Central memory CD8-positive, alpha-beta T cell (primary cell): ENCODE results near the gene JUND.
A peak's percentile ranks its signal among the peaks of the same experiment; 100 is the strongest.

Experiments used
- ATAC-seq: fragments of 150-1000 bp; cut with Tn5 transposase; replicated peaks from 2 replicates; pipeline ENCODE4 v1.10.0; 2022; ENCODE audit warnings: mild to moderate bottlenecking, moderate FRiP score, moderate number of reproducible peaks; ENCODE audit not compliant: poor library complexity, severe bottlenecking; ENCODE audit errors: extremely low read depth
- DNase-seq, 2 donors: peaks; one replicate each; pipeline ENCODE4 v3.0.0; 2021; ENCODE audit warnings: low spot score in 2 of 2
- H3K27ac Mint-ChIP-seq: one replicate; pipeline ENCODE4 v1.8.0; 2022; ENCODE audit warnings: low read depth, mild to moderate bottlenecking, moderate library complexity, mixed read lengths
- H3K27me3 Mint-ChIP-seq: one replicate; pipeline ENCODE4 v1.8.0; 2022; ENCODE audit warnings: mixed read lengths
- H3K36me3 Mint-ChIP-seq: one replicate; pipeline ENCODE4 v1.8.0; 2022; ENCODE audit warnings: mild to moderate bottlenecking, moderate library complexity, mixed read lengths; ENCODE audit not compliant: insufficient read depth
- H3K4me1 Mint-ChIP-seq: one replicate; pipeline ENCODE4 v1.8.0; 2022; ENCODE audit warnings: mixed read lengths
- H3K4me3 Mint-ChIP-seq: one replicate; pipeline ENCODE4 v1.8.0; 2022; ENCODE audit warnings: mild to moderate bottlenecking, moderate library complexity, mixed read lengths
- H3K9me3 Mint-ChIP-seq: one replicate; pipeline ENCODE4 v1.8.0; 2022; ENCODE audit warnings: mixed read lengths

JUND gene

DNA sequence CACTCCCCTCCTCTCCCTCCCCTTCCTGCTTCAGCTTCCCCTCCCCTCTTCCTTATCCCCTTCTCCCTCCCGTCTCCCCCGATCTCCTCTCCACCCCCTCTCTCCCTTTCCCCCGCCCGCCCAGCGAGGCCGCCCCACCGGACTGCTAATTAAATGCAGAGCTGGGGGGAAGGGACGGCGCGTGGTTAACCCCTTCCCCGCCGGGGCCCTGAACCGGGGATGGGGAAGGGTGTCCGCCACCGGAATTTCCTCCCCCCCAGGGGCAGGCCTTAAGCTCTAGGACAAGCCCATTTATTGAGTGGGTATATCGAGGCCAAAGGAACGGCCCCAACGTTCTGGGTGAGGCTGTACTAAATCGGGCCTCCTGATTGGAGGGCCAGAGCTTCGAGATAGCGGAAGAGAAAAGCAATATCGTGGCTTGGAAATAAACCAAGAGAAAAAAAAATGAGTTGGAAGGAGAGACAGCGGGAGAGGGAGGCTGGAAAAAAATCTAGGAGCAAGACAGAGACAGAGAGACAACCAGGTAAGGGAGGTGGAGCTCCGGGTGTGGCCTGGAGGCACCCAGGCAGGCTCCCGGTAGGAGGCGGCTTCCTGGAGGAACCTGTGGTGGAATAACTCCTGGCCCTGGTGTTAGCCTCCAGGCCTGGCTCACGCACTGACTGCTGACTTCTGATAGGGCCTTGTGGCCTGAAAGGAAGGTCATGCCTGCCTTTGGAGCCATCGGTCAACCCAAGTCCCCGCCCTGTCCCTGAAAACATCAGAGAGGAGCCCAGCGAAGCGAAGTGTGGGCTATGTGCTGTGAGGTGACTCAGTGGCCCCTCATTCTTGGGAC is 11.6 kb upstream of the JUND start:
- no peak for ATAC-seq
- H3K27me3 Mint-ChIP-seq: no peaks in the 10 kb centered on the region
- DNase-seq: no peak
- H3K9me3 Mint-ChIP-seq: no peaks in the 10 kb centered on the region
- H3K27ac Mint-ChIP-seq: peak overlapping the region; percentile 93
- H3K36me3 Mint-ChIP-seq: peaks cover 12% of the 10 kb centered on the region
- peaks cover 62% of the 10 kb centered on the region for H3K4me1 Mint-ChIP-seq
- peak overlapping the region; percentile 86 for H3K4me3 Mint-ChIP-seq

DNA sequence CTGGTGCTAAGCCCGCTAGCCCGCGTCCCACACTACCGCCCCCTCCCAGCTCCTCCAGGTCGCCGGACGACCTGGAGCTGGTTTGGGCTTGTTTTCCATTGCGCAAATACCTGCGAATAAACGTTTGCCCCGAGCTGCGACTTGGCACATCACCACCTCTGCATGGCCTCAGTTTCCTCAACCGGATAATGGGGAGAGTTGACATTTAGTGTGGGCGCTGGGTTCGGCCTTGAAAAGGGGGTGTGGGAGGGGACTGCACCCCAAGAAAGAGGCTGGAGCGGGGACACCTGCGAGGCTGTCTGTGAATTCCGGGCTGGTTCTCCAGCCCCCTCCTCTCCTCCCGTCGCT is 11.0 kb upstream of the JUND start:
- peak overlapping the region; percentile 93 for H3K27ac Mint-ChIP-seq

DNA sequence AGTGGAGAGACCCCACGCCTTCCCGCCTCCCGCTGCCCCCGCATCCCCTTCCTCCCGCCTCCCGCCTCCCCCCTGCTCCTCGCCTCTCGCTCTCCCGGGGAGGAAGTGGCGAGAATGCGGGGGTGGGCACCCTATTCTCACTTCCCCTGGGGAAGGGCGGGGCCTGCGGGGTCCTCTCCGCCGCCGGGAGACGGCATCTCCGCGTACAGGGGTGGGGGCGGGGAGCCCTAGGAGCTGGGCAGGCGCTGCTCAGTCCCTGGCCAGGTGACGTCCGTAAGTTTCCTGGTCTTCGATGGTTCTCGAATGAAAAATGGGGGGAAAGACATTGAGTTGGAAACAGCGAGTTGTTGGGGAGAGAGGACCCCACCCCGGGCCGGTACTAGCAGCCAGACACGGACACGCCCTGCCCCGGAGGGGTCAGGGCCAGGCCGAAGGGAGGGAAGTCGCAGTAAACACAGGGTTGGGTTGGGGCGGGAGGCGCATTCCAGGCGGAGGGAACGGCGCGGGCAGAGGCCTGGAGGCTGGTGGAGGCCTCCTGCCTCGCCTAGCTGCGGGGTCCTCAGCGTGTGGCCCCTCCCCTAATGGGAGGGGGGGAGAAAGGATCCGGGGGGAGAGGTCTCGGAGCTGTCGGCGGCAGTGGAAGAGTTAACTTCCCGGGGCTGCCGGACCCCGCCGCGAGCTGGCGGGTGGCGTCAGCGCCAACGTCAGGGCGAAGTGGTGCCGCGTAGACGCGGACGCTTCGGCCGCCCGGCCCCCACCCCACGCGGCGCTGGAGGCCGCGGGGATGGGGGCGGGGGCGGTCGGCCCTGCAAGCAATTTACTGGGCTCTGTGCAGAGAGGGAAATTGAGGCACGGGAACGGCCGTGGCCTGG is 10.4 kb upstream of the JUND start:
- Mint-ChIP-seq H3K9me3 (no peaks in the 10 kb centered on the region), H3K27ac (peak overlapping the region; percentile 93), H3K36me3 (peaks cover 12% of the 10 kb centered on the region), H3K4me3 (peak overlapping the region; percentile 86), H3K4me1 (peaks cover 62% of the 10 kb centered on the region), H3K27me3 (no peaks in the 10 kb centered on the region)
- peak; percentile 40 for ATAC-seq
- peak in 1 of 2 donors; percentile 69 for DNase-seq

More for the DNA sequence above, 11.0 kb upstream of the JUND start:
- Mint-ChIP-seq H3K36me3 (peaks cover 12% of the 10 kb centered on the region), H3K27me3 (no peaks in the 10 kb centered on the region), H3K4me3 (peak overlapping the region; percentile 86), H3K4me1 (peaks cover 62% of the 10 kb centered on the region), H3K9me3 (no peaks in the 10 kb centered on the region)
- ATAC-seq (no peak), DNase-seq (peak in 1 of 2 donors; percentile 12)

DNA sequence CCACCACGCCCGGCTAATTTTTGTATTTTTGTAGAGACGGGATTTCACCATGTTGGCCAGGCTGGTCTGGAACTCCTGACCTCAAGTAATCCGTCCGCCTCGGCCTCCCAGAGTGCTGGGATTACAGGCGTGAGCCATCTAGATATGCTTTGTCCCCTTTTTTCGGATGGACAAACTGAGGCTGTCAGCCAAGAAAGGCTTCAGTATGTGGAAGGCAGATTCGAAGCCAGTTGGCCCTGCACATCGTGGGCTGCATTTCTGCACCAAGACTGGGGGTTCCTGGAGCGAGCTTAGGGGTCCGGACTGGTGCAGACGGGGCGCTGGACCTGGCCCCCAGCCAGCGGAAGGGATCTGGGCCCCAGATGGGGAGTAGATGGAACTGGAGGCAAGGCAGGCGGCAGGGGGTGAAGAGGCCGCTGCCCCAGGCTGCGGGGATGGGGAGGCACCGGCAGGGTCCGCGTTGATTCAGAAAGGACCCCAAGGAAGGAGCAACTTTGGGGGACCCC is 9.7 kb upstream of the JUND start:
- Mint-ChIP-seq H3K36me3 (peaks cover 12% of the 10 kb centered on the region), H3K27ac (peak overlapping the region; percentile 93), H3K9me3 (no peaks in the 10 kb centered on the region), H3K4me1 (peaks cover 66% of the 10 kb centered on the region), H3K27me3 (no peaks in the 10 kb centered on the region), H3K4me3 (peak overlapping the region; percentile 86)
- DNase-seq: no peak
- ATAC-seq: no peak

DNA sequence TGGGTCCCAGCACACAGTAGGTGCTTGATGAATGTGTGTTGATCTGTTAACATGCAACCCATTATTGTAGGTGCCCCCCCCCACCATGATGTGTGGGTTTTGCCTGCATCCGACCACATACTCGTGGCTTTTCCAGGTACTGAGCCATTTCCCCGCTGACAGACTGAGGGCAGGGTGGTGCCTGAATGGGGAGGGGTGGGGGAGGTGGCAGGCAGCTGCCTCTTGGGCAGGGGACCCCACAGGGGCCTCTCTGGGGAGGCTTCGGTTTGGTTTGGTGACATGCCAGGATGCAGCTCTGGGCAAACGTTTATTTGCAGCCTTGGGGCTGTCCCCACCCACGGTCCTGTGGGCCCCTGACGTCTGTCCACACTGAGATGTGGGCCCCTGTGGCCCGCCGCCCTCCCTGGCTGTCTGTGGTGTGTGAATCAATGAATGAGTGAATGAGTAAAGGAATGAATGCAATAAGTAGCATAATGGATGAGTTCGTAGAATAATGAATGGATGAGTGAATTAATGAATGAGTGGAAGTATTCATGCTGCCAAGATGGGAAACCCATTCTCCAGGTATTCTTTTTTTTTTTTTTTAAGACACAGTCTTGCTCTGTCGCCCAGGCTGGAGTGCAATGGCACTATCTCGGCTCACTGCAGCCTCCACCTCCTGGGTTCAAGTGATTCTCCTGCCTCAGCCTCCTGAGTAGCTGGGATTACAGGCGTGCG is 9.0 kb upstream of the JUND start:
- H3K9me3 Mint-ChIP-seq: no peaks in the 10 kb centered on the region
- H3K27ac Mint-ChIP-seq: peak overlapping the region; percentile 93
- peaks cover 67% of the 10 kb centered on the region for H3K4me1 Mint-ChIP-seq
- DNase-seq (peak in 1 of 2 donors; percentile 79), ATAC-seq (peak; percentile 54)
- peaks cover 12% of the 10 kb centered on the region for H3K36me3 Mint-ChIP-seq
- H3K4me3 Mint-ChIP-seq: peak overlapping the region; percentile 86
- no peaks in the 10 kb centered on the region for H3K27me3 Mint-ChIP-seq

DNA sequence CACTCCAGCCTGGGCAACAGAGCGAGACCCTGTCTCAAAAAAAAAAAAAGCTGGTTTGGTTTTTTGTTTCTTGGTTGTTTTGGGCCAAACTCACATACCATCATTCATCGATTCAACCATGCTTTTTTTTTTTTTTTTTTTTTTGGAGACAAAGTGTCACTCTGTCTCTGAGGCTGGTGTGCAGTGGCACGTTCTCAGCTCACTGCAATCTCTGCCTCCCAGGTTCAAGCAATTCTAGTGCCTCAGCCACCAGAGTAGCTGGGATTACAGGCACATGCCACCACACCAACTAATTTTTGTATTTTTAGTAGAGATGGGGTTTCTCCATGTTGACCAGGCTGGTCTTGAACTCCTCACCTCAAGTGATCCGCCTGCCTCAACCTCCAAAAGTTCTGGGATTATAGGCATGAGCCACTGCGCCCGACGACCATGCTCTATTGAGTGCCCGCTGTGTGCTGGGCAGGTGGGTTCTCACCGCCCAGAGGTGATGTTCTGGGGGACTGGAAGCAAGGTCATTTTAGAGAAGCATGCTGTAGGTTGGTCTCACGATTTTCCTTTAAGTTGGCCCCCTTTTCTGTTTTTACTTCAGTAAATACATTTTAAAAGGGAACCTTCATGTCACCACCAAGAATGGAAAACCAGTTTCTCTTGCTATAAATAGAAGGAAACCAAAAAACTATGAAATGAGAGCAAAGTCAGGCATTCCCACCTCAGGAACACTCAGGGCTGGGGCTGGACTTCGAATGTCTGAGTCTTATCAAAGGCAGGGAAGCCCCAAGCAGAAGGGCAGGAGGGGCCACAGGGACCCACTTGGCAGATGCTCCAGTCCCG is 8.3 kb upstream of the JUND start:
- Mint-ChIP-seq H3K27ac (peak overlapping the region; percentile 93), H3K4me3 (peak overlapping the region; percentile 86), H3K36me3 (peaks cover 7% of the 10 kb centered on the region), H3K27me3 (no peaks in the 10 kb centered on the region), H3K4me1 (peaks cover 68% of the 10 kb centered on the region), H3K9me3 (no peaks in the 10 kb centered on the region)
- ATAC-seq (no peak), DNase-seq (no peak)

DNA sequence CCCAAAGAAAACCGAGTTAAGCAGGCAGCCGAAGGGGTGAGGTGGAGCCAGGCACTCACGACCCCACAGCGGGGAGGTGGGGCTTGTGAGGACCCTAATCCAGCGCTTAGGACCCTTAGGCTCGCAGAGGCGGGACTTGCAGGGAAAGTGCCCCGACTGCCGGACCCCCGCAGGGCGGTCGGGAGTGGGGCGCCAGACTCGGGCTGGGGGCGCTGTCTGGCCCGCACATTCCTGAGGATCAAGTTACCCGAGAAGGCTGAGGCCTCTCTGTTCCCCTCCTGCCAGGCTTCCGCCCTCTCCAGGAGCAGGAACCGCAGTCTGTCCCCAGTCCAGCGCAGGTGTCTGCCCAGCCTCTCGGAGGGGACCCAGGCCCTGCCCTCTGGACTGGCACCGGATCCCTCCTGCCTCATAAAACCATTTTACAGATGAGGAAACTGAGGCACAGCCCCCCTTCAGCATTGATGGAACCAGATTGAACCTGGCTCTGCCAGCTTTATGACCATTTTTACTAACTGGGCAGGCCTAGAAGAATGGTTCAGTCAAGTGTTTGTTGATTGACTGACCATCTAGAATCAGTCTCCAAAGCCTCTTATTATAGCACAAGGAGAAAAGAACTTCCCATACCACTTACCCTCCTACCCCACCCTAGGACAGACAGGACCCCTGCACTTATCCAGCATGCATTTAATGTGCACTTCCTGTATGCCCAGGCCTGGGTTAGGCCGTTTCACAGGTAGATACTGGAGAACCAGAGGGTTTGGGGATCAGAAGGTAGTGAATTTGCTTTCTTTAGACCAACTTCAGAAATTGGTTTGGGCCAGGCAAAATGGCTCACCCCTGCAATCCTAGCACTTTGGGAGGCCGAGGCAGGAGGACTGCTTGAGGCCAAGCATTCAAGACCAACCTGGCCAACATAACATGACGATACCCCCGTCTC is 6.7 kb upstream of the JUND start:
- no peak overlapping the region for H3K4me3 Mint-ChIP-seq
- H3K27me3 Mint-ChIP-seq: no peaks in the 10 kb centered on the region
- peak overlapping the region; percentile 84 for H3K27ac Mint-ChIP-seq
- DNase-seq (no peak), ATAC-seq (no peak)
- H3K36me3 Mint-ChIP-seq: peaks cover 5% of the 10 kb centered on the region
- H3K9me3 Mint-ChIP-seq: no peaks in the 10 kb centered on the region
- peaks cover 56% of the 10 kb centered on the region for H3K4me1 Mint-ChIP-seq

DNA sequence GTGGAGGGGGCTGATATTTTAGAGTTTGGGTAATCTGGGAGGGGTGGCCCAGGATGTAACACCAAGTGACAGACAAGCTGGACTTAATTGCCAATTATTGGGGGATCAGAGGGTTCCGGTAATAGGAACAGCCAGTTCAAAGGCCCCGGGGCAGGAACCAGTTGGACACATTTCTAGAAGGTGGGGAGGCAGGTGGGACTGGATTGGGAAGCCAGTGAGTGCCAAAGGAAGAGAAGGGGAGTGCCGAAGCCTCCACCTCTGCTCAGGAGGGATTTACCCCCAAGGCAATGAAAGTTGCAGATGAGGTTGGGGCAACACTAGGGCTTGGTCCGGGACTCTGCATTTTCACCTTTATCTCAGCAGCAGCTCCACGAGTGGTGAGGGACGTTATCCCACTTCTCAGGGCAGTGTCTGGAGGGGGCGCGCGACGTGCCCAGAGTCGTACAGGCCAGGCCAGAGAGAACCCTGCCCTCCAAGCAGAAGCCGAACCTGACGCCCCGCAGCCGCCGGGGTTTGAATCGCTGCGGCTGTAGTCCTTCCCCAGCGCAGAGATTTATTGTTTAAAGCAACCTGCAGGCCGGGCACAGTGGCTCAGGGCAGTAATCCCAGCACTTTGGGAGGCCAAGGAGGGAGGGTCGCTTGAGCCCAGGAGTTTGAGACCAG is 5.7 kb upstream of the JUND start:
- Mint-ChIP-seq H3K27me3 (no peaks in the 10 kb centered on the region), H3K27ac (peak overlapping the region; percentile 91), H3K4me3 (no peak overlapping the region), H3K4me1 (peaks cover 61% of the 10 kb centered on the region), H3K9me3 (no peaks in the 10 kb centered on the region), H3K36me3 (peaks cover 8% of the 10 kb centered on the region)
- no peak for ATAC-seq
- DNase-seq: no peak

DNA sequence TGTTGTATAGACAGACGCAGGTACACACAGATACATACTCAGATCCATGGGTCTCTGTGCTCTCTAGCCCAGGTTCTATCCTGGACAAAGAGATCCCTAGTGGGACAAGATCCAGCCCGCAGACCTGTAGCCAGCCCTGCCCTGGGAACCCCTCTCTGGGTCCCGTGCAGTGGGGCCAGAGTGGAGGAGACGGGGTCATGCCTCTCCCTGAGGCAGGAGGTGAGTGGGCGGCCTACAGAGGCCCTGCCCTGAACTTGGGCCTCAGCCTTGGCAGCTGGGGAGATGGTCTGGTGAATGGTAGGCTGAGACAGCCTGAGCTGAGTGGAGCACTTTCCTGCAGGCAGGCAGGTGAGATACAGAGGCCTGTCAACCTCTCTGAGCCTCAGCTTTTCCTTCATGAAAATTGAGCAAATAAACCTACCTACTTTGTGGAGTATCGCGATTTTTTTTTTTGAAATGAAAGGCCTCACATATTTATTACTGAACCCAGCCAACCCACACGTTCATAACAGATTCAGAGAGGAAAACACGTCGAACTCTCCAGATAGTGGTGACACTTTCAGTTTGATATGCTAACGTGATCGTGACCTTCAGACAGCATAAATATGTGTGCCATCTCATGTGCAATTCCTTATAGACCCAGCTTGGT is 3.4 kb upstream of the JUND start:
- Mint-ChIP-seq H3K27me3 (no peaks in the 10 kb centered on the region), H3K36me3 (peaks cover 25% of the 10 kb centered on the region), H3K9me3 (no peaks in the 10 kb centered on the region), H3K4me1 (peaks cover 48% of the 10 kb centered on the region), H3K4me3 (peak overlapping the region; percentile 27), H3K27ac (peak overlapping the region; percentile 36)
- ATAC-seq: no peak
- no peak for DNase-seq

DNA sequence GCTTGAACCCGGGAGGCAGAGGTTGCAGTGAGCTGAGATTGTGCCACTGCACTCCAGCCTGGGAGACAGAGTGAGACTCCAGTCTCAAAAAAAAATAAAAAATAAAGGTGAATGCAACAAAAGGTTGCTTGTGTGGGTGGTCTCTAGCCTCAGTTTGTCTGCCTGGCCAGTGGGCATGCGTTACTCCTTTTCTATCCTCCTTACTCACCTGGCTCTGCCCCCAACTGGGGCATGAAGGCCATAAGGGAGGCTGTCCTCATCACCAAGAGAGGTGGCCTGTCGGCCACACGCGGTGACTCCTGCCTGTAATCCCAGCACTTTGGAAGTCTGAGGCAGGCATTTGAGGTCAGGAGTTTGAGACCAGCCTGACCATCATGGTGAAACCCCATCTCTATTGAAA is 1.9 kb upstream of the JUND start:
- H3K4me3 Mint-ChIP-seq: peak overlapping the region; percentile 9
- DNase-seq (no peak), ATAC-seq (no peak)
- H3K27me3 Mint-ChIP-seq: no peaks in the 10 kb centered on the region
- H3K27ac Mint-ChIP-seq: peak overlapping the region; percentile 100
- peaks cover 38% of the 10 kb centered on the region for H3K36me3 Mint-ChIP-seq
- no peaks in the 10 kb centered on the region for H3K9me3 Mint-ChIP-seq
- peaks cover 55% of the 10 kb centered on the region for H3K4me1 Mint-ChIP-seq
